ENCODE measurements around the gene TMPRSS9.

Gene TMPRSS9

DNA sequence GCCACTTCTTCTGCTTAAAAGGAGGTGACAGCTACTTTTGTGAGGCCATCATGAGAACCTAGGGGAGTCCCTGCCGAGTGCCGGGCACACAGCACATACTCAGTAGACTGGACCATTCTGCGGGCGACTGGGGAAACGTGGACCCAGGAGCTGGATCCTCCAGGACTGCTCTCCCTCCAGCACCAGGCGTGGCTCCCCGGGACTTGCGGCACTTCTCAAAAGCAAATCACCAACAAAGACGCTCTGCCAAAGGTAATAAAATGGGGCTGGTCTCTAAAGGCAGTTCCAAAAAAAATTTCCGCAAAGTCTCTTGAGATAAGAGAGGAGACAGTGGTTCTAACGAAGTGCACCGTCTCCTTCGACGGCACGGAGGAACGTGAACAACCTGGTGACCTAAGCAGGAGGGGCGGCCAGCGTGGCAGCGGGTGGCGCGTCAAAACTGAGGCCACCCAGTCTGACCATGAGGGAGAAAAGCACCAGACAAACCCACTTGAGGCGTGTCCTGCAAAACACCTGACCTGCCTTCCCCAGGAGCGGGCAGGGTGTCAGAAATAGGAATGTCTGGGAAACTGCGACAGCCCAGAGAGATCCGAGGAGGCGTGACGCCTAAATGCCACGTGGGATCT, 1.4 kb upstream of the TMPRSS9 start:
- CTCF ChIA-PET = no interaction called here
- no peak overlapping the region for H3K27ac ChIP-seq (ENCODE audit: extremely low read depth, low read depth, low read length)
- H3K36me3 ChIP-seq (ENCODE audit: control insufficient read depth in 2 of 2, insufficient read depth in 1 of 2, low read length in 2 of 2) = peaks cover 0 to under 1% of the 10 kb centered on the region in 2 experiments; a peak in 1 of 3 replicates
- no peaks in the 10 kb centered on the region for H3K9me3 ChIP-seq (ENCODE audit: control insufficient read depth, insufficient read depth, low read depth, low read length)
- TF ChIP-seq YY1 (tag by site-specific recombination; IDR thresholded peaks at IDR 0.05) (no peak), KLF1 (tag by site-specific recombination; IDR thresholded peaks at IDR 0.05) (0 out of 2 replicates have a peak, but pooled peaks have one; percentile 38), ZNF654 (tag by site-specific recombination; IDR thresholded peaks at IDR 0.05; ENCODE audit: low read depth) (no peak), ZNF311 (tag by site-specific recombination; IDR thresholded peaks at IDR 0.05; ENCODE audit: borderline replicate concordance) (no peak), ZNF394 (tag by site-specific recombination; IDR thresholded peaks at IDR 0.05; ENCODE audit: borderline replicate concordance) (no peak), ZNF138 (tag by site-specific recombination; IDR thresholded peaks at IDR 0.05; ENCODE audit: borderline replicate concordance) (no peak), ZNF248 (tag by site-specific recombination; IDR thresholded peaks at IDR 0.05) (no peak), ZNF16 (tag by site-specific recombination; IDR thresholded peaks at IDR 0.05; ENCODE audit: low read depth) (peak; percentile 85; the same call in 1 of the 2 replicates), ZNF366 (tag by site-specific recombination; conservative IDR thresholded peaks at IDR 0.05) (no peak), PRDM1 (tag by site-specific recombination; IDR thresholded peaks at IDR 0.05) (no peak), ZNF529 (tag by site-specific recombination; IDR thresholded peaks at IDR 0.05; ENCODE audit: insufficient replicate concordance) (no peak), TCF7L2 (IDR thresholded peaks at IDR 0.05; ENCODE audit: borderline replicate concordance, low read depth, low read length) (no peak), ZNF658 (tag by site-specific recombination; IDR thresholded peaks at IDR 0.05) (no peak), ZNF174 (tag by site-specific recombination; IDR thresholded peaks at IDR 0.05) (no peak), ZNF600 (tag by site-specific recombination; IDR thresholded peaks at IDR 0.05) (no peak)
- TF ChIP-seq, protein P1, sequence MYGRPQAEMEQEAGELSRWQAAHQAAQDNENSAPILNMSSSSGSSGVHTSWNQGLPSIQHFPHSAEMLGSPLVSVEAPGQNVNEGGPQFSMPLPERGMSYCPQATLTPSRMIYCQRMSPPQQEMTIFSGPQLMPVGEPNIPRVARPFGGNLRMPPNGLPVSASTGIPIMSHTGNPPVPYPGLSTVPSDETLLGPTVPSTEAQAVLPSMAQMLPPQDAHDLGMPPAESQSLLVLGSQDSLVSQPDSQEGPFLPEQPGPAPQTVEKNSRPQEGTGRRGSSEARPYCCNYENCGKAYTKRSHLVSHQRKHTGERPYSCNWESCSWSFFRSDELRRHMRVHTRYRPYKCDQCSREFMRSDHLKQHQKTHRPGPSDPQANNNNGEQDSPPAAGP (tag by site-specific recombination; IDR thresholded peaks at IDR 0.05) = no peak; the same call in 1 of the 2 replicates
- H3K4me1 ChIP-seq (ENCODE audit: control insufficient read depth, insufficient read depth, low read length) = no peaks in the 10 kb centered on the region
- POLR2A ChIA-PET = interaction anchor here (0.6 kb wide), 1 partner anchor 10 kb away, joined by 4 read pairs; no protein-coding TSS in a partner anchor
- H3K4me3 ChIP-seq (ENCODE audit: low read depth, low read length) = no peak overlapping the region

DNA sequence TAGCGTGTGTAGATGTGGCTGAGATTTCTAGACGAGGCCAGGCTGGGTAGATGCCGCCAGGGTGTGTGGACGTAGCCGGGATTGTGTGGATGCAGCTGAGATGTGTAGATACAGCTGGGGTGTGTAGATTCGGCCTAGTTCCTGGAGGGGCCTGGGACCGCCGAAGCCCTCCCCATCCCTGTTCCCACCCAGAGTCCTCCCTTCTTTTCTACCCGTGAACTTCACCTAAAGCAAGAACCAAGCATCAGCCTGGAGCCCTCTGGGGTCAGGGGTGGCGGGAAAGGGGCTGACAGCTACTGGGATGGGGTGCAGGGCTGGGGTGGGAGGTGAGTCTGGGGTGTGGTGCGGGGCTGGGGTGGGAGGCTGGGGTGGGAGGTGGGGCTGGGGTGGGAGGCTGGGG, 768 bp downstream of the TMPRSS9 start:
- POLR2A ChIA-PET = no interaction called here
- H3K9me3 ChIP-seq (ENCODE audit: control insufficient read depth, insufficient read depth, low read depth, low read length) = no peaks in the 10 kb centered on the region
- H3K4me3 ChIP-seq (ENCODE audit: low read depth, low read length) = no peak overlapping the region
- H3K36me3 ChIP-seq (ENCODE audit: control insufficient read depth in 2 of 2, insufficient read depth in 1 of 2, low read length in 2 of 2) = no peaks in the 10 kb centered on the region
- no peaks in the 10 kb centered on the region for H3K4me1 ChIP-seq (ENCODE audit: control insufficient read depth, insufficient read depth, low read length)
- no peak for TF ChIP-seq ZNF362 (tag by site-specific recombination; IDR thresholded peaks at IDR 0.05)
- no peak for TF ChIP-seq ZNF830 (tag by site-specific recombination; IDR thresholded peaks at IDR 0.05; ENCODE audit: low read depth)
- TF ChIP-seq ZNF214 (tag by site-specific recombination; IDR thresholded peaks at IDR 0.05; ENCODE audit: borderline replicate concordance) = no peak
- no peak for TF ChIP-seq ZNF629 (tag by site-specific recombination; IDR thresholded peaks at IDR 0.05)
- TF ChIP-seq SP7 (tag by site-specific recombination; IDR thresholded peaks at IDR 0.05) = no peak
- no peak for TF ChIP-seq MEIS1 (CRISPR knock-in tag; IDR thresholded peaks at IDR 0.05; ENCODE audit: borderline replicate concordance)
- TF ChIP-seq ZNF768 (tag by site-specific recombination; IDR thresholded peaks at IDR 0.05) = no peak
- TF ChIP-seq TCF7L2 (IDR thresholded peaks at IDR 0.05; ENCODE audit: borderline replicate concordance, low read depth, low read length) = no peak
- TF ChIP-seq ZBTB20 (tag by site-specific recombination; IDR thresholded peaks at IDR 0.05) = no peak
- no peak for TF ChIP-seq ZNF555 (tag by site-specific recombination; conservative IDR thresholded peaks at IDR 0.05)
- TF ChIP-seq SETDB1 (IDR thresholded peaks at IDR 0.05; ENCODE audit: insufficient read length, low read length) = no peak
- TF ChIP-seq ZNF785 (tag by site-specific recombination; IDR thresholded peaks at IDR 0.05) = no peak
- no peak for TF ChIP-seq ZNF791 (tag by site-specific recombination; IDR thresholded peaks at IDR 0.05)
- TF ChIP-seq ZNF747 (tag by site-specific recombination; IDR thresholded peaks at IDR 0.05) = no peak
- TF ChIP-seq ZNF184 (tag by site-specific recombination; IDR thresholded peaks at IDR 0.05) = no peak
- no peak for TF ChIP-seq KLF16 (tag by site-specific recombination; IDR thresholded peaks at IDR 0.05)
- no peak for TF ChIP-seq ZNF544 (tag by site-specific recombination; IDR thresholded peaks at IDR 0.05)
- CTCF ChIA-PET = no interaction called here
- no peak overlapping the region for H3K27ac ChIP-seq (ENCODE audit: extremely low read depth, low read depth, low read length)

Measured in HEK293 (cell line).